Right forelimb (tissue), 1 donor: ENCODE measurements around the gene MSI2.
A peak's percentile ranks its signal among the peaks of the same experiment; 100 is the strongest.

ENCODE experiments used
- DNase-seq: peaks from one replicate; pipeline ENCODE4 v3.0.0-alpha.2; 2018

MSI2 gene

DNA sequence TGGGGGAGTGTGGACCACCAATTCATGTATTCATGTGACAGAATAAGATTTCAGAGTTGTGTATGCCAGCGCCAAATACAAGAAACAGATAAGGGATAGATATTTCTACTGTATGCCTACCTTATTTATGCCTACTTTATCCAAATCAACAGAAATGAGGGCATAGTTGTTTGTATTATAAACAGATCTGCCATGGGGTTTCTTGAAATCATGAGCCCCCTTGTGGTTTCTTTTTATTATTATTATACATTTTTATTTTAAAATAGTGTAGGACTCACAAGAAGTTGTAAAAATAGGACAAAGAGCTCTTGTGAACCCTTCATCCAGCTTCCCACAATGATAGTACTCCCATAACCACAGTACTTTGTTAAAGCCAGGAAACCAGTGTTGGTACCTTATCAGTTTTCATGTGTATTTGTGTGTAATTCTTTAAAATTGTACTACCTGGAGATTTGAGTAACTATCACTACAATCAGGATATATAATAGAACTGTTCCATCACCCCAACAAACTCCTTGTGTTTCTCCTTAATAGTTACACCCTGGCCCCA, 259.4 kb downstream of the MSI2 start:
- no peak for DNase-seq

- no peak for DNase-seq
Observed at GRCh38 chr17:57516290-57517230, 260.2 kb downstream of the MSI2 start.

DNA sequence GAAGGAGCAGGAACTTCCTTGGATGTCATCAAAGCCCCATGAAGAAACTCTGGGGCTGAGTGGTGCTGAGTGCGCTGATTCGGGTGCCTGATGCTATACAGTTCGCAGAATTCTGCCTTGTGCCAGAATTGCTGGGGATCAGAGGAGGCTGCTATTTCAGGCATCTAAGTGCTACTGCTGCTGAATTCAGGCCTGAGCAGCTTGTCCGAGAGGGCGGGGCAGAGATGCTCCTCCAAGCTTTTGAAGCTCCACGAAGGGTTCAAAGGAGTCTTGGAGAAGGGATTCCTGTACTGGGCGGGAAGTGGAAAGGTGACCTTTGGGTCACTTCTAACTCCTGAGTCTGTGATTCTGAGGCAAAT, 260.9 kb downstream of the MSI2 start:
- no peak for DNase-seq

DNA sequence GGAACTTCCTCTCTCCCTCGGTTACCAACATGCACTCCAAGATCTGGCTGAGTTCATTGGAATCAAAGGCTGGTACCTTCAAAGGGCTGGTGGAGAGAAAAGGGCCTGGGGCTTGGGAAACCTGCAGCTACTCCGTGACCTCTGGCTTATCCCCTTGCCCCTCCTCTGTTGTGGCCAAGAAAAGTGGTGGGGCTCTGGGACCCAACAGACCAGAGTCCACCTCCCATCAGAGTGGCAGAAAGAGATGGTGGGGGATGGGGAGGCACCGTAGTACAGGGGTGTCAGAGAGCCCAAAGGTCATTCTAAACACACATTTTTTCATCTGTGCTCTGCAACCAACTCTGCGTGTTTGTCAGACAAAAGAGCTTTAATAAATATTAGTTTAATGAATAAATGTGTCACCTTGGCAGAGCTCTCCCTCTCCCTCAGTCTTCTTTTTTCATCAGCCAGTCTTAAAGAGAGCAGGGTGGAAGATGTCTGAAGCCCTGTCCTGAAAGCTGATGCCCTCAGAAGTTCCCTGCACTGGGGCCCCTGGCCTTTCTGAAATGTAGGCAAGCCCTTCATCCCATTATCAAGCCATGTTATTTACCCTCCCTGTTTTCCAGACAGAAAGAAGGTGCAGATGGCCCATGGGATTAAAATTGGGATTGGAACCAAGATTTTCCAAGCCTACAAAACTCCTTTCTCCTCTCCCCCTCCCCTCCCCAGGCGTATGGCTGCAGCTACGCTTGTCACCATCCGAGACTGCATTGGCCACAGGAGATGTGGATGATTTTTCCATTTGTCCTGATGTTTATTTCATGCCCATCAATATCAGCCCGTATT, 261.5 kb downstream of the MSI2 start:
- DNase-seq, result no peak

DNA sequence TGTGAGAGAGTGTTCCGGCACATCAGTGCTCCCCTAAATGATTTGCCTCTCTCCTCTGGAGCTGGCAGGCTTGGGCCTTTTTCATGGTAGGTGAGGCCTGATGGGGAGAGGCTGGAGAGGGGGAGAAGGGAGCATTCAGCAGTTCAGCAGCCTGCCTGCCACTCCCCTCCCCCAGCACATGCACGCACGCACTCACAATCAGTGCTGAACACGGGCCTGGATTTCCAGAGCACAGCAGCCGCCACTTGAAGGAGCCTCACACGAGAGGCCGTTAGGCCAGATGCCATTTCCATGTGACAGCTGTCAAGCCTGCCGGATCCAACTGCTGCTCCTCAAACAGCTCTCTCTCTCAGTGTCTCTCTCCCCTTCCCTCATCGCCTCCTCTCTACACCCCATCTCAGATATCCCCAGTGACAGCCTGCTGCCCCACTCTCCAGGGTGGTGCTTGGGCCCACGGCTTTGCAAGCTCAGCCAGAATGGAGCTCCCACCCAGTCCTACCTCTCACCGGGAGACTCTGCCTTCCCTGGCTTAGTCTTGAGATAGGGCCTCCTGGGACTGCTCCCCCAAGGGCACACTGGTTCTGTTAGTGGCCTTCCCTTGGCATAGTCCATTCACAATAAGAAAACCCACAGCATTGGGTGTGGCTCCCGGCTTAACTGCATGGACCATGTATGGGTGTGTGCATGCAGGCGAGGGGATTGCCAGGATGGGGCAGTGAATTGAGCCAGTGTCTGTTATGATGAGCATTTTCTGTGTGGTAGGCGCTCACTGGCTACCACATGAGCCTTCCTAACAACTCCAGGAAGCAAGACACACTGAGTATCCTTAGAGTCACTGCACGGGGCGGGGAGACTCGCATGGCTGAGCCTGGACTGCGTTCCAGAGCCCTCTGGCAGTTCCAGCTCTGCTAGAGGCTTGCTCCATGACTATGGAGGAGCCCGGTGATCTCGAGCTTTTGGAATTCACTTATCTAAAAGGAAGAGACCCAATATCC, 262.6 kb downstream of the MSI2 start:
- peak; percentile 53 for DNase-seq

- DNase-seq, result no peak
Observed at GRCh38 chr17:57519800-57520199, 263.5 kb downstream of the MSI2 start.

DNA sequence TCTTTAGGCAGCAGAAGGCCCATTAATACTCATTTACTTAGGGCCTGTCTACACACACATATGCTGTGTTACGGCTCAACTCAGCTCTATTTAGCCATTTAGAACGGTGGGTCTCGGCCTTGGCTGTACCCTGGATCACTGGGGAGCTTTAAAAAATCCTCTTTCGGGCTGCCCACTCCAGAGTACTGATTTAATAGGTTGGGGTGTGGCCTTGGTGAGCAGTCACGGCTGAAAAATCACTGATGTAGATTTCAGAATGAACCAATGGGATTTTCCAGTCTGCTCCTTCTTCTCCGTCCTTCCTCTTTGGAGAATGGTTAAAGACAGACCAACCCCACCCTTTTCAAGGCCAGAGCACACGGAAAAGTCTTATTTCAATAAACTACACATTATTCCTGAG, 265.3 kb downstream of the MSI2 start:
- no peak for DNase-seq

DNA sequence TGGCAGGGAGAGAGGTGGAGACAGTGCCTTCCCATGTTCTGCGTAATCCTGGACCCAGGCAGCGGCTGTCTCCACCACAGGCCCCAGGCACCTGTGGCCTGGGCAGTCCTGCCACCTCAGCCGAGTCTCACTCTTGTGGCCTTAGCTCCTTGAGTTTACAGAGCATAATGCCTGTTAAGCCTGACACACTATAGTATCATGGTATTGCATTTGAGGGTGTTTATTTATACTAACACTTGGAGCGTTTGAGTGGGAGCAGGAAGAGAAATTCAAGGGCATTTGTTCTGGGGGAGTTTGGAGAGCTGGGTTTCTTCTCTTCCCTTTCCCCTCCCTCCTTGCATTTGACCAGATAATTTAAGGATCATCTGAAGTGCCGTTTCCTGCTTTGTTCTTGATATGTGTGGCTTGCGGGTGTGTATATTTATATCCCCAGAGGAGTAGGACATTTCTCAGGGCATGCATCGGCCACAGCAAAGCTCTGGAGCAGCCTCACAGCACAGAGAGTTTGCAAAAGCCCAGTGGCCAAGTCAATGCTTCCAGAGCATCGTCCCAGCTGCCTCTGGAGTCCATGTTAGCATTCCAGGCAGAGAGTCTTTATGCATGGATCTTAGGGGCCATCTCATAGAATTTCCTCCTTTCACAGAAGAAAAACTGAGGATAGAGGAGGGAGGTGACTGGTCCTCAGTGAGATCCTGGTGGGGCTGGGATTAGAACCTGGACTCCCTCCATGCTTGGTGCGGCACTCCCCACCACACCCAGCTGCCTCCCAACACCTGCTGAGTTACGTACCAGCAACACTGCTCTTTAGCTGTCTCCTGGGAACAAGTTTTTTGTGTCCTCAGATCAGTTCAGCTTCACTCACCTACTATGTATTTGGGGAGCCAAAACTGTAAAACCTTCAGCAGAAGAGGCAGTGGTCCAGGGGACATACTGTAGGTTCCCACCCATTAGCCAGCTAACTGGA, 266.0 kb downstream of the MSI2 start:
- DNase-seq, result no peak

- no peak for DNase-seq
Observed at GRCh38 chr17:57523926-57524632, 267.8 kb downstream of the MSI2 start.

DNA sequence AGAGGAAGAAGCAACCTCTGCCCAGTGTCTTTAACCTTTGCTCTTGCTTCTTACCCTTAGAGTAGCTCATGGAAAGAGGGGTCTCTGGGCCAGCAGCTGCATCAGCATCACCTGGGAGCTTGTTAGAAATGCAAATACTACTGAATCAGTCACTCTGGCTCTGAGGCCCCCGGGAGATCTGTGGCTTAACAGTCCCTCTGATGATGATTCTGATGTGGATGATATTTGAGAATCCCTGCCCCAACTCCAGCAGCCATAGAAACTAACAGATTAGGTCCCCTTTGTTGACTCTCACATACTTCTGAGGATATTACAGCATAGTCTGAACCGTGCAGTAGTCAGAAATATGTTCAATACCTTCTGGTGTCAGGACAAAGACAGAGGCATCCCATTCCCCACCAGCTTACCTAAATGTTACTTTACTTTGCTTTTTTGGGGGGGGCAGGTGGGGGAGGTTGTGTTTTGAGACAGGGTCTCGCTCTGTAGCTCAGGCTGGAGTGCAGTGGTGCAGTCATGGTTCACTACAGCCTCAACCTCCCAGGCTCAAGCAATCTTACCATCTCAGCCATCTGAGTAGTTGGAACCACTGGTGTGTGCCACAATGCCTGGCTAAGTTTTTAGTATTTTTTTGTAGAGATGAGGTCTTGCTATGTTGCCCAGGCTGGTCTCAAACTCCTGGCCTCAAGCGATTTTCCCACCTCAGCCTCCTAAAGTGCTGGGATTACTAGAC, 268.7 kb downstream of the MSI2 start:
- no peak for DNase-seq

DNA sequence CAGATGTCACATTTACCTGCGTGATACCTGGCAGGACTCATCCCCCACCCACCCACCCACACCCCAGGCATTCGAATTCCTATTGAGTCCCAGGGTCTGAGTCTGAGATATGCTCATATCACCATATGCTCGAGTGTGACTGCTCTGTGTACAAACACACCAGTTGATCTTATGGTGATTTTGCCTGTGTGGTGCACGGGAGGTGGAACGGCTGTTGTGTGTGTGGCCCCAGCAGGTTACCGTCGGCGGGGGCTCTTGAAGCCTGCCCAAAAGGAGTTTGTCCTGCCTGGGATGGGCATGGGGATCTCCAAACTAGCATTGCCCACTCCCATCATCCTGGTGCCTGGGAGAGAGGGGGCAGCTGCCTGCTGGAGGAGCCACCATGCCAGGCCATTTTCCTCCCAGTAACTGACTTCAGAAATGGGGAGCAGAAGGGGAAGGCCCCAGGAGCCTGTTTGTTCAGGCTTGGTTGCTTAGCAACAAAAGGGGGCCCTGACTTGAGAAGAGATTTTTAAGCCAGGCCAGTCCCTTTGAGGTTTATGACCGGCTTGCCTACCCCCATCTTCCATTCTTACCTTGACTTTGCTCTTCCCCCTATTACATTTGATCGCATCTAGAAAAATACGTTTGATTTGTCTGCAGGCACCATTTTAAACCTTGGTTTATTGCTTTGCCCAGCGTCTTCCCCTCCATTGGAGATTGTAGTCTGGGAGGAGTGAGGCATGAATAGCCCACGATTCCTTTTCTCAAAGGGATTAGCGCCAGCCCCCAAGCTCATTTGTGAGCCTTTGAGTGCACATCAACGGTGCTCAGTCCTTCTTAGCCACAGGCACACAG, 271.1 kb downstream of the MSI2 start:
- no peak for DNase-seq

GRCh38 chr17:57528058-57528451, 271.7 kb downstream of the MSI2 start:
- no peak for DNase-seq

DNA sequence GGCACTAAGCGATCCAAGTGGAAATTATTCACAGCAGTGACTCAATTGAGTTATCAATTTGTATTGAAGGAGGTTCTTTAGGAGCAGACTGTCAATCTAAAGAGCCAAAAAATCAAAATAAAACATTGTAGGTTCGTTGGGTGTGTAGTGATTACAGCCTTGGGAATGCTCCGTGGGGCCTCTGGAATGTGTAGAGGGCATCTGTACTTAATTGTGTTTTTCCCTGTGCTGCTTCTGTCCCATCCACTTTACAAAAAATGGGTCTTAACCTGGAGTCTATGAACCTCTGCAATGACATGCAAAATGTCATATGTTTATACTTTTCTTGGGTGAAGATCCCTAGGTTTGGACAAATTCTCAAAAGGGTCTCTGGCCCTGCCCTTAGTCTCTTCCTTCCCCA, 273.7 kb downstream of the MSI2 start:
- DNase-seq, result no peak

GRCh38 chr17:57530508-57530907, 274.2 kb downstream of the MSI2 start:
- no peak for DNase-seq

DNA sequence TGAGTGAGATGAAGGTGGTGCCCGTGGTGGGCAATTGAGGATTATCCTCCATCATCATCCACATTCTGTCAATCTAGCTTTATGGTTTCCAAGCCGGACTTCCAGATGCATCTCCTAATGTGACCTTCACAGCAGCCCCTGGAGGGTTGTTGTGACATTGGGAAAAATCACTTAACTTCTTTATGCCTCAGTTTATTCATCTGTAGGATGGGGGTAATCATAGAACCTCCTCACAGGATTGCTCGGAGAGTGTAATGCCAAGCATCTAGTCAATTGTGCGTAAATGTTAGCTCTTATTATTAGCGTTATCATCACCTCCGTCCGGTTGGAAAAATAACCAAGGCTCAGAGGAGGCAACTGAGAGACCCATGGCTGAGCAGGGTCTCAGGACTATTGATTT, 274.8 kb downstream of the MSI2 start:
- no peak for DNase-seq

- DNase-seq, result no peak
Observed at GRCh38 chr17:57531648-57532504, 275.6 kb downstream of the MSI2 start.

DNA sequence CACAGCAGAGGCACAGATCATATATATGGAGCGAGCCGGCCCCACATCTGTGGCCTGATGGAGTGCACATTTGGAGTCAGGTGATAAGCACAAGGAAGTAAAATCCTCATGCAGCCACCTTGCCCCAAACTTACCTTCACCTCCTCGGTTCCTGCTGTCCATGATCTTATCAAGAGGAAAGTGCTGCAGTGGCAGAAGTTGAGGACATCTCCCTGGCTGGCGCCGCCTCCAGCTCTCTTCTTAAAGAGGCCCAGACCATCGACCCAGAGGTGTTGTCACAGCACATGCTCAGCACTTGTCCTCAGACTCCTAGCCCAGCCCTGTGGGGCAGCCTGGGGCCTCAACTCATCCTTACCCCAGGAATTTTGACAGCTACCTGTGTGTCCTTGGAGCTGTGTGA, 276.2 kb downstream of the MSI2 start:
- DNase-seq, result no peak

DNA sequence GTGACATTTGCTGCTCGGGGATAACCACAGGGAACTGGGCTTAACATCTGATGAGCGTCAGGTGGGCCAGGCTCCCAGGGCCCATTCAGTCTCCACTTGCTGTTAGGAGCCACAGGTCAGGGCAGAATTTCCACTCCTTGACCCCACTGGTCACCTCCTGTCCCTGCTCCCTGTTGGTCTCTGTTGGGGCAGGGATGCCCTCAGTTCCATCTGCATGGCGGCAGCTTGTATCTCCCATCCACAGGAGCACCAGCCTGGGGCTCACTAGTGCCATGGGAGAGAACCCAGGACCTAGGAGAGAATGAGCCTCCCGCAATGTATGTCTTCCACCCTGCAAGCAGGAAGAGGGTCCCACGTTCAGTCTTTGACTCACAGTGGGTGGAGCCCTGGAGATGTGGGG, 276.6 kb downstream of the MSI2 start:
- no peak for DNase-seq
